Aorta (tissue), 5 donors: ENCODE measurements around the gene RBM12. TPM values are rescaled to one million over a fixed set of nuclear protein-coding genes. Genes with fewer than 3 reads are reported as not detected.

Source experiments
- ATAC-seq: fragments of 200-7000 bp; cut with Tn5 transposase; one replicate; pipeline ENCODE4 v1.9.1; 2022; ENCODE audit warnings: moderate library complexity; ENCODE audit not compliant: low FRiP score
- DNase-seq, 2 donors: peaks; one replicate each; pipeline ENCODE4 v3.0.0-alpha.2; 2020
- H3K27ac ChIP-seq, 2 donors: one replicate each; pipeline ENCODE4 v1.5.1; 2013; ENCODE audit warnings: low read length in 2 of 2, mild to moderate bottlenecking in 2 of 2, moderate library complexity in 2 of 2, control low read depth in 1 of 2, inconsistent platforms in 1 of 2, low read depth in 1 of 2
- H3K27me3 ChIP-seq, 2 donors: one replicate each; pipeline ENCODE4 v1.6.1; 2013; ENCODE audit warnings: control low read depth in 1 of 2, low read length in 1 of 2, mild to moderate bottlenecking in 1 of 2, moderate library complexity in 1 of 2; ENCODE audit not compliant: insufficient read depth in 2 of 2, control insufficient read depth in 1 of 2
- H3K36me3 ChIP-seq, 2 donors: one replicate each; pipeline ENCODE4 v1.6.1; 2013; ENCODE audit warnings: control low read depth in 1 of 2, low read length in 1 of 2, mild to moderate bottlenecking in 1 of 2; ENCODE audit not compliant: insufficient read depth in 2 of 2, control insufficient read depth in 1 of 2
- H3K4me1 ChIP-seq, 2 donors: one replicate each; pipeline ENCODE4 v1.6.1; 2013; ENCODE audit warnings: low read length in 2 of 2, control low read depth in 1 of 2, mild to moderate bottlenecking in 1 of 2, moderate library complexity in 1 of 2; ENCODE audit not compliant: insufficient read depth in 2 of 2, control insufficient read depth in 1 of 2
- H3K4me3 ChIP-seq, 2 donors: one replicate each; pipeline ENCODE4 v1.5.1; 2013; ENCODE audit warnings: low read length in 2 of 2, control low read depth in 1 of 2, mild to moderate bottlenecking in 1 of 2
- H3K9me3 ChIP-seq: one replicate; pipeline ENCODE4 v1.6.1; 2013; ENCODE audit warnings: mild to moderate bottlenecking, low read length; ENCODE audit not compliant: control insufficient read depth
- WGBS, 2 donors: extraction: QIAGEN DNeasy Blood & Tissue Kit; methylation state at CpG; one replicate each; pipeline ENCODE4 v1.1.7; 2013; 5-methylcytosine and 5-hydroxymethylcytosine counted together
- intact Hi-C, 2 donors: fragments of 100-400 bp; cut with DNase I; formaldehyde crosslinking; loops; one replicate each; pipeline versions ENCODE4 v1.14.2 to v1.15.0; 2022
- polyA plus RNA-seq, 2 donors: library from polyadenylated mRNA; stranded (reverse); fragments of 200-250 nt; gene quantifications; one replicate each; pipeline ENCODE4 v1.2.3, GENCODE V29; 2013
- total RNA-seq, 2 donors: library from RNA; stranded (reverse); fragmentation: NEBNext Ultra II Directional; extraction: Animal tissue kit (Norgen Biotek cat#: 25700); gene quantifications; one replicate each; pipeline ENCODE4 v1.2.1, GENCODE V29; 2021
- donor health status: healthy with polysubstance abuse.
- donor health status: Bipolar disorder and iron deficiency.
- donor health status: DM: no; HTN: no; CAD: no.
- donor health status: DM: no; HTN: no; CAD: no.
- donor health status: DM: yes; HTN: yes; CAD: no.

RBM12 gene
- total and polyA plus RNA-seq, 4 donors, result 8.5 to 79.3 (median 44.4) TPM

DNA sequence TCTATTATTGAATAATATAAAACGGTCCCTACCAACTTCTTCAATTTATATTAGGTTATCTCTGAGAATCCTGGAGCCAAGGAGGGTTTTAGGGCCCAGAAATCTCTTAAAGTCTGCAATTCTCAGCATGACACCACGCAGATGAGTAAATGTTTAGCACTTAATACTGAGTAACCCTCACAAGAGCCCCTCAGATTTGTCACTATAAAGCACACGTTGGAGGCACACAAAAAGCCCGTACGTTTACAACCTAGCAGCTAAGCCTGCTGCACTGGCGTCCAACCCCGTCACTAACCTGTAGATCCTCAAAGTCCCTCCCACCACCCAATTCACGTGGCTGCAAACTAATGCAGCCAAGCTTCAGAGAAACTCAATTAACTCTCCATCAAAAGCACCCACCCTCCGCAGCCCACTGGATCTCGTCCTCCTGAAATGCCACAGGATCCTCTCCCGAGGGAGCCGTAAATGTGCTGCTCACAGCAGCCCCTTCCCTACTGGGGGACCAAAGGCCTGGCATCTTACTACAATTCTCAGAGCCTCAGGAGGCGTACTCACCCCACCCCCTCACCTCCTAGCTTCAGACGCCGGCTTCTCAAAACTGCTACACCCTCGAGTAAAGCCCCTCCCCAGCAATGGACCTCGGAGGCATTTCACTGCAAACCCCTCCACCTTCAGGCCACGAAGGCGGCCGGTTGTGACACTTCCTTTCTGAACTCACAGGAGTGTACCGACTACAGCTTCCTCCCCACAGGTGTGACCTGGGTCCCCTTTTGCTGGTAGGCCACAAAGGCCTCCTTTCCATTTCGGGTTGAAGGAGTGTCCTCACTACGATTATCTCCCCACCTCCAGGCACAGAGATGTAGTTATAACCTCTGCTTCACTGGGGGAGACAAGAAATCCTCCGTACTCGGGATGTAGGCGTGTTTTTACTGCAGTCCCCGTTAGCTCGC is 909 bp downstream of the RBM12 start:
- DNase-seq (peak in 1 of 2 donors; percentile 55), ATAC-seq (peak; percentile 28)
- WGBS, 2 donors, result 0% methylated on average over 28 of the region's 28 CpGs
- no peaks in the 10 kb centered on the region for H3K9me3 ChIP-seq
- intact Hi-C loops, result loop anchor here in 1 of 2 donors (5.0 kb wide), 1 partner anchor 46 kb away; the partner anchor contains the start of gene SPAG4
- peaks cover 0 to 6% of the 10 kb centered on the region in 2 donors for H3K4me1 ChIP-seq
- H3K36me3 ChIP-seq, result no peaks in the 10 kb centered on the region
- H3K27ac ChIP-seq, result peak overlapping the region; percentile 63 to 93
- peak overlapping the region; percentile 77 to 84 for H3K4me3 ChIP-seq
- H3K27me3 ChIP-seq, result no peaks in the 10 kb centered on the region

DNA sequence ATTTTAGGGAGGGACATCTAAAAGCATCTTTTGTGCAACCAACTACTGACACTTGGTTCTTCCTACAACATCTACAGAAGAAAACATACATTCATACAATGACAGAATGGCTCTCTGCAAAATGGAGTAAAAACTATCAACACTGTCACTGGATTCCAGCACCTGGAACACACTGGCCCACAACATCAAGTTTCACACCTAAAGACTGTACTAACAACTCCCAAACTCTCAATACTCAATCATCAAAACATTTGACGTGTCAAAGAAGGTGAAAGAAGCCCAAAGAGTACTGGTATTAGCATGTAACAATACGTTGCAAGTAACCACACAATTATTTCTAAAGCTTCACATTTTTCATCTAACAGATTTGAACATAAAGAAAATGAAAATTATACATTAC is 2.1 kb downstream of the RBM12 start:
- H3K4me1 ChIP-seq, result peaks cover 0 to 6% of the 10 kb centered on the region in 2 donors

DNA sequence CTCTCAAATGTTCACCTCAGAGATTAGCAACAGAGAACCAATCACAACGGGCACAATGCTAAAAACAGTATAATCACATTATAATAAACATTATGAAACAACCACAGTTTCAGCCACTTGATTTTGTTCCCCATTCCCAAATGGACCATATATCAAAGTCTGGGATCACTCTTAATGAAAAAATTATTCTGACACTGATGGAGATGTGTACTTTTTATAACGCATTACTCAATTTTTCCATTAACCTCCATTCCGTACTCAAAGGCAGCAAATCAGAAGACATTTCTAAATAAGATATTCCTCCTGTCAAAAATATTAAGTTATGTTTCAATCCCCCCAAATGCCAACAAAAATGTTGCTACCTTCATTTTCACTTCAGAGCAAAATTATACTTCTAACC is 2.8 kb downstream of the RBM12 start:
- Histone ChIP-seq H3K4me3 (no peak overlapping the region), H3K27me3 (no peaks in the 10 kb centered on the region), H3K9me3 (no peaks in the 10 kb centered on the region), H3K4me1 (peaks cover 0 to 6% of the 10 kb centered on the region in 2 donors), H3K27ac (no peak overlapping the region), H3K36me3 (no peaks in the 10 kb centered on the region)
- WGBS, 2 donors, result 4 to 11% methylated on average over 3 of the region's 3 CpGs
- intact Hi-C loops, result loop anchor here in 1 of 2 donors (5.0 kb wide), 1 partner anchor 45 kb away; the partner anchor contains the start of gene SPAG4
- no peak for DNase-seq
- no peak for ATAC-seq

More for the DNA sequence above, 2.1 kb downstream of the RBM12 start:
- Histone ChIP-seq H3K9me3 (no peaks in the 10 kb centered on the region), H3K27me3 (no peaks in the 10 kb centered on the region), H3K36me3 (no peaks in the 10 kb centered on the region), H3K4me3 (peak overlapping the region; percentile 19 to 46), H3K27ac (no peak overlapping the region)
- intact Hi-C loops, result loop anchor here in 1 of 2 donors (5.0 kb wide), 1 partner anchor 45 kb away; the partner anchor contains the start of gene SPAG4
- 2 to 11% methylated on average over 2 of the region's 2 CpGs for WGBS, 2 donors
- ATAC-seq (no peak), DNase-seq (no peak)

DNA sequence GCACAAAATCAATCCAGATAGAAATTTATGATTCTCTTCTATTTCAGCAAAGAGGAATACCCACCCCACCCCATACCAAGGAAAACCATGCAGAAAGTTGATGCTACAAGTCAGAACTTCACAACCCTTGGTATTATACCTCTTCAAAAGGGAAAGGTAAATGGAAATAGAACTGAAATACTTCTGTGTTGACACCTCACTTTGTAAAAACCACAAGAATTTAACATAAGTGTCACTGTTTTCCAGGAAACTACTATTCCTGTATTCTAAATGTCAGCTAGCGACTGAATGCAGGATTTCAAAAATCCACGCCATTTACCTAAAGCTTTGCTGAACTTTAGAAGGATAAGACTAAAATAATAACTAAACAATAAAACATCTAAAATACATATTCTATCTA is 3.6 kb downstream of the RBM12 start:
- intact Hi-C loops, result loop anchor here in 1 of 2 donors (5.0 kb wide), 1 partner anchor 44 kb away; the partner anchor contains the start of gene SPAG4
- 76 to 84% methylated on average over 2 of the region's 2 CpGs for WGBS, 2 donors
- peaks cover 0 to 6% of the 10 kb centered on the region in 2 donors for H3K4me1 ChIP-seq
- H3K36me3 ChIP-seq, result no peaks in the 10 kb centered on the region
- no peak for ATAC-seq
- DNase-seq, result no peak
- H3K4me3 ChIP-seq, result no peak overlapping the region
- H3K27ac ChIP-seq, result peak overlapping the region in 1 of 2 donors; percentile 33
- no peaks in the 10 kb centered on the region for H3K27me3 ChIP-seq
- no peaks in the 10 kb centered on the region for H3K9me3 ChIP-seq

DNA sequence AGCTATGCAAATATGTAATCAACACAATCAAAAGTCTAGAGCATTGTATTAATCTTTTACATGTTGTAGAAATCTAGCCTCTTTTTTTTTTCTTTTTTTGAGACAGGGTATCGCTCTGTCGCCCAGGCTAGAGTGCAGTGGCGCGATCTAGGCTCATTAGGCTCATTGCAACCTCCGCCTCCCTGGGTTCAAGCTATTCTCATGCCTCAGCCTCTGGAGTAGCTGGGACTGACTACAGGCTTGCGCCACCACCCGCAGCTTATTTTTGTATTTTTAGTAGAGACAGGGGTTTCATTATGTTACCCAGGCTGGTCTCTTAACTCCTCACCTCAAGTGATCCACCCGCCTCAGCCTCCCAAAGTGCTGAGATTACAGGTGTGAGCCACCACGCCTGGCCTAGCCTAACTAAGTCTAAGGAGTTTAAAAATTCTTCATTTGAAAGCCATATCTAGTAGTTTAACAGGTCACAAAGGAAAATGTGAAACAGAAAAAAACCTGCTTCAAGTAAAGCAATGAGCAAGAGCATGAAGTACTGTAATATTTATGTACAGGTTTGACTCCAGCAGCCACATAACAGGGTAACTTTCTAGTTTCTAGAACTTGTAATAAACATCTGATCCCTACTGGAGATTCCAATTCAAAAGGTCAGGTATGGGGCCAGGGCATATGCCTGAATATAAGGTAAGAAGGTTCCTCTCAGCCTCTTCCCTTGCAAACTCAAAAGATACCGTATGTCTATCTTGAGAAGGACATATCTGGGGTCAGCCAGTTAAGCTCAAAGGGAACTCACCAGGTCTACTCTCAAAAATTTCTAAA is 4.4 kb downstream of the RBM12 start:
- Histone ChIP-seq H3K9me3 (no peaks in the 10 kb centered on the region), H3K27ac (no peak overlapping the region), H3K4me3 (no peak overlapping the region), H3K27me3 (no peaks in the 10 kb centered on the region), H3K36me3 (no peaks in the 10 kb centered on the region), H3K4me1 (peaks cover 0 to 6% of the 10 kb centered on the region in 2 donors)
- DNase-seq (no peak), ATAC-seq (no peak)
- intact Hi-C loops, result loop anchor here in 1 of 2 donors (5.0 kb wide), 1 partner anchor 43 kb away; the partner anchor contains the start of gene SPAG4
- 90 to 91% methylated on average over 10 of the region's 10 CpGs for WGBS, 2 donors

DNA sequence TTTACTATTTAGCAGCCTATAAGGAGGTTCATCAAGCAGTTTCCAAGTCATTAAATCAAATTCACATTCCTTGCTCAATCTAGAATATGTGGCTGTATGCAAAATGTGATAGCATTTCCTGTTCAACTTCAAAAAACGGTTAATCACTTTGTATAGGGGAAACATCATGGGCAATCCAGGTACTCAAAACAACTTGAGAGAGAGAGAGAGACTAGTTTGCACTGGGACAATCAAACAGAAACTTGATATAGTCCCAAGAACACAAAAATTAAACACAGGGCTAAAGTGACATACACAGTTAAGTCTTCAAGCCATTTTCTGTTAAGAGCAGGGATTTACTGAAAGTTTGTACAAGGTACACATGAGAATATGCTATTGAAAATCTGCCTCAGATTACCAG is 7.4 kb downstream of the RBM12 start:
- WGBS, 2 donors, result 37 to 42% methylated on average over 1 of the region's 1 CpG
- no peak overlapping the region for H3K27ac ChIP-seq
- no peaks in the 10 kb centered on the region for H3K27me3 ChIP-seq
- peaks cover 0 to 6% of the 10 kb centered on the region in 2 donors for H3K36me3 ChIP-seq
- intact Hi-C loops, result no loop called here
- DNase-seq, result no peak
- no peak for ATAC-seq
- H3K4me3 ChIP-seq, result no peak overlapping the region
- peaks cover 0 to 6% of the 10 kb centered on the region in 2 donors for H3K4me1 ChIP-seq
- H3K9me3 ChIP-seq, result no peaks in the 10 kb centered on the region

DNA sequence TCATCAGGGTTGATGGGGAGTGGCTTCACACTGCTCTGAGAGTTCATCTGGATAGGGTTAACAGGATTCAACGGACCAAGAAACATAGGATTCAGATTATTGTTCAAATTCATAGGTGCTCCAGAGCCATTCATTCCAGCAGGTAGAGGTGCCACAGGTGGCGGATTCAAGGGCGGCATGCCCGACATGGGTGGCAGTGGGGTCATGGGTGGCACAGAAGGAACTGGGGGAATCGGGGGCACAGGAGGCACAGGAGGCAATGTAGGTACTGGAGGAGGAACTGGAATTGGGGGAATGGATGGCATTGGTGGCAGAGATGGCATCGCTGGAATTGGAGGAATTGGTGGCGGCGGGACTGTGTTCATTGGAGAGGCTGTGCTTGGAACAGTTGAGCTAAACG is 10.3 kb downstream of the RBM12 start:
- Histone ChIP-seq H3K9me3 (no peaks in the 10 kb centered on the region), H3K27me3 (no peaks in the 10 kb centered on the region), H3K36me3 (peaks cover 0 to 6% of the 10 kb centered on the region in 2 donors), H3K4me3 (no peak overlapping the region), H3K27ac (no peak overlapping the region), H3K4me1 (no peaks in the 10 kb centered on the region)
- DNase-seq (no peak), ATAC-seq (no peak)
- 93 to 94% methylated on average over 9 of the region's 9 CpGs for WGBS, 2 donors
- intact Hi-C loops, result no loop called here

DNA sequence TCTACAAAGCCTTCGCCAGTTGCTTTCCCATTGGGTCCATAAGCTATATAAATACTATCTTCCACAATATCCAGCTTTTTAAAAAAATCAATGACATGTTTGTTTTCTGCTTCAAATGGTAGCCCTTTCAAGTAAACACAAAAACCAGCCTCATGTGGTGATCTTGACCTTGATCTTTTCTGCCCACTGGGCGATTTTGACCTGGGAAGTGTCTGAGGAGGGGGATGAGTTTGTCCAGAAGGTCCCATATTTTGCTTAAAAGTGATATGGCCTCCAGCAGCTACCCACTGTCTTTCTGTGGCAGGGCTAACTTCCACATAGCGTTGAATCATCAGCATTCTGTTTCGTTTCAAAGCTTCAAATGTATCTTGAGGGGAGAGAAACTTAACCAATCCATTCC is 10.8 kb downstream of the RBM12 start:
- H3K4me3 ChIP-seq, result no peak overlapping the region
- peaks cover 0 to 6% of the 10 kb centered on the region in 2 donors for H3K36me3 ChIP-seq
- DNase-seq, result no peak
- no peak for ATAC-seq
- H3K27me3 ChIP-seq, result no peaks in the 10 kb centered on the region
- H3K4me1 ChIP-seq, result no peaks in the 10 kb centered on the region
- no peaks in the 10 kb centered on the region for H3K9me3 ChIP-seq
- intact Hi-C loops, result no loop called here
- no peak overlapping the region for H3K27ac ChIP-seq
- WGBS, 2 donors, result 91 to 96% methylated on average over 4 of the region's 4 CpGs
